ENCODE measurements around the gene GALNT14.

- TF ChIP-seq CTCF (IDR thresholded peaks at IDR 0.05) (no peak), EP300 (IDR thresholded peaks at IDR 0.05) (no peak), POLR2A (IDR thresholded peaks at IDR 0.05) (no peak)
Observed at GRCh38 chr2:30964334-30965005, 173.8 kb downstream of the GALNT14 start.
